Mesenchymal stem cell (in vitro differentiated cells and primary cell): ENCODE data around the gene DYNLT1.

Experiments
- DNase-seq: peaks from one replicate; pipeline ENCODE4 v3.0.0-alpha.2; 2013
- H2AFZ ChIP-seq: one replicate; pipeline ENCODE4 v1.6.1; 2013; ENCODE audit warnings: low read depth, mild to moderate bottlenecking, control low read depth, inconsistent platforms, low read length, moderate library complexity
- H2AK5ac ChIP-seq: 2 replicates; pipeline ENCODE4 v1.6.1; 2013; ENCODE audit warnings: low read length, moderate library complexity, mild to moderate bottlenecking, inconsistent platforms; ENCODE audit not compliant: severe bottlenecking
- H2BK120ac ChIP-seq: one replicate; pipeline ENCODE4 v1.6.1; 2013; ENCODE audit warnings: low read depth, mild to moderate bottlenecking, inconsistent platforms, low read length, moderate library complexity
- H2BK12ac ChIP-seq, 2 experiments: one replicate each; pipeline ENCODE4 v1.6.1; 2013; ENCODE audit warnings: inconsistent platforms in 2 of 2, low read length in 2 of 2, mild to moderate bottlenecking in 2 of 2, moderate library complexity in 2 of 2, control low read depth in 1 of 2
- H2BK15ac ChIP-seq: one replicate; pipeline ENCODE4 v1.6.1; 2013; ENCODE audit warnings: mild to moderate bottlenecking, low read depth, inconsistent platforms; ENCODE audit not compliant: poor library complexity, severe bottlenecking
- H2BK5ac ChIP-seq: 2 replicates; pipeline ENCODE4 v1.6.1; 2013; ENCODE audit warnings: low read depth, mild to moderate bottlenecking, low read length, control low read depth, inconsistent platforms; ENCODE audit not compliant: poor library complexity, severe bottlenecking
- H3K14ac ChIP-seq, 2 experiments: one replicate each; pipeline ENCODE4 v1.6.1; 2013; ENCODE audit warnings: inconsistent platforms in 2 of 2, low read length in 2 of 2, control low read depth in 1 of 2, mild to moderate bottlenecking in 1 of 2, moderate library complexity in 1 of 2
- H3K18ac ChIP-seq, 2 experiments: one replicate each; pipeline ENCODE4 v1.6.1; 2013; ENCODE audit warnings: inconsistent platforms in 2 of 2, low read length in 2 of 2, control low read depth in 1 of 2, low read depth in 1 of 2, mild to moderate bottlenecking in 1 of 2
- H3K23ac ChIP-seq, 2 experiments: one replicate each; pipeline ENCODE4 v1.6.1; 2013; ENCODE audit warnings: inconsistent platforms in 2 of 2, low read length in 2 of 2, mild to moderate bottlenecking in 2 of 2, moderate library complexity in 2 of 2, control low read depth in 1 of 2
- H3K27ac ChIP-seq: 2 replicates; pipeline ENCODE4 v1.5.1; 2013; ENCODE audit warnings: mild to moderate bottlenecking, moderate library complexity, low read length, control low read depth, inconsistent platforms; ENCODE audit not compliant: poor library complexity, severe bottlenecking
- H3K27me3 ChIP-seq, 2 experiments: 2 replicates each; pipeline versions ENCODE4 v1.6.1 to v1.7.0; 2013; ENCODE audit warnings: low read length in 2 of 2, mild to moderate bottlenecking in 2 of 2, moderate library complexity in 2 of 2, control low read depth in 1 of 2, inconsistent platforms in 1 of 2; ENCODE audit not compliant: control insufficient read depth in 1 of 2, insufficient read depth in 1 of 2
- H3K36me3 ChIP-seq, 2 experiments: 2 replicates each; pipeline versions ENCODE4 v1.6.1 to v1.7.0; 2013; ENCODE audit warnings: low read length in 2 of 2, control low read depth in 1 of 2, inconsistent platforms in 1 of 2, low read depth in 1 of 2, mild to moderate bottlenecking in 1 of 2; ENCODE audit not compliant: insufficient read depth in 2 of 2, control insufficient read depth in 1 of 2
- H3K4ac ChIP-seq, 2 experiments: one replicate each; pipeline ENCODE4 v1.6.1; 2013; ENCODE audit warnings: inconsistent platforms in 2 of 2, low read length in 2 of 2, mild to moderate bottlenecking in 2 of 2, moderate library complexity in 2 of 2, control low read depth in 1 of 2, low read depth in 1 of 2
- H3K4me1 ChIP-seq: 2 replicates; pipeline ENCODE4 v1.6.1; 2013; ENCODE audit warnings: low read depth, low read length, control low read depth; ENCODE audit not compliant: control insufficient read depth, insufficient read depth
- H3K4me2 ChIP-seq: 2 replicates; pipeline ENCODE4 v1.6.1; 2013; ENCODE audit warnings: low read length, mild to moderate bottlenecking, inconsistent platforms; ENCODE audit not compliant: poor library complexity, severe bottlenecking
- H3K4me3 ChIP-seq, 2 experiments: 2 replicates each; pipeline versions ENCODE4 v1.5.1 to v1.7.0; 2013; ENCODE audit warnings: low read length in 2 of 2, mild to moderate bottlenecking in 2 of 2, control low read depth in 1 of 2, low read depth in 1 of 2; ENCODE audit not compliant: insufficient read depth in 1 of 2
- H3K79me1 ChIP-seq: replicated peaks from 2 replicates; pipeline ENCODE4 v1.6.1; 2013; ENCODE audit warnings: mild to moderate bottlenecking, control low read depth, low read length, inconsistent platforms; ENCODE audit not compliant: poor library complexity, severe bottlenecking
- H3K9ac ChIP-seq: 2 replicates; pipeline ENCODE4 v1.7.0; 2013; ENCODE audit warnings: mild to moderate bottlenecking, low read length, moderate library complexity
- H3K9me3 ChIP-seq: 2 replicates; pipeline ENCODE4 v1.7.0; 2013; ENCODE audit warnings: mild to moderate bottlenecking, low read length; ENCODE audit not compliant: control insufficient read depth
- H4K8ac ChIP-seq: one replicate; pipeline ENCODE4 v1.6.1; 2013; ENCODE audit warnings: inconsistent platforms, mild to moderate bottlenecking, low read length, moderate library complexity
- H4K91ac ChIP-seq: one replicate; pipeline ENCODE4 v1.6.1; 2013; ENCODE audit warnings: mild to moderate bottlenecking, low read length, inconsistent platforms
- WGBS: methylation state at CpG from one replicate; pipeline ENCODE4 v1.1.7; 2013; ENCODE audit warnings: mixed read lengths; 5-methylcytosine and 5-hydroxymethylcytosine counted together

The DYNLT1 gene

DNA sequence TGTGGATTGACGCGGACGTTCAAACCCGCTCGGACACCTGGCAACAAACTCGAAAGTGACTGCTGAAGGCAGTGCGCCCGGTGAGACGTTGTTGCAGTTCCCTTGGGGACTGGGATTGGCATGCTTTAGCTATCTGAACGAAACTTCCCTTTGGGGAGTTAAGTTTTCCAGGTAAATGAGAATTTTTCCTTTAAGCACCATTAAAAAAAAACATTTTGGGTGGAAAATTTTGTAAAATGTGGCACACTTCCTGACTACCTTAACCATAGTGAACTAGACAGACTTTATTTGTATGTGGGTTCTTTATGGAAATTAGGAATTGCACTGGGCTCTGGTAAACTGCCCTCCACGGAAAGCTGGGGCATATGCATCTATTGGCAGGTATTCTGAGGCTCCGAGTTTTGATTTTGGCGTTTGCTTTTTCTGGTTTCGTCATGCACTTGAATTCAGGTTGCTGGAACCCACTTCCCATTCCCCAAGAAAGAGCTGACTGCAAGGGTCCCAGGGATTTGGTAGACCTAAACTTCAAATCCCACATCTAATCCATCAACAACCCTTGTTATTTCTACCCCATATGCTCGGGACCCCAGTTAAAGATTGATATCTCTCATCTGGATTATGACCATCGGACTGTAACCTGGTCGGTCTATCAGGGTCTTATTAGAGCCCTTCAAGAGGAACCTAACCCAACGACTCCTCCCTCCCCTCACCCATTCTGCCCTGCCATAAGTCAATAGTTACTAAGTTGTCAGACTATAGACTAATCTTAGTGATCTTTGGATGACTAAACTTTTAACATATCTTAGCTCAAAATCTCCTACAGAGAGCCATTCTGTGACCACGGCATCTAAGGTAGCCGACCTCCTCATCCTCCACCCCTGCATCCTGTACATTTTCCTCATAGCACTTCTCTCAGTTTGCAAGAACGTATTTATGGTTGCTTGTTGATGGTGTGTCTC lies 800 bp upstream of the DYNLT1 start:
- peaks cover 2% of the 10 kb centered on the region for H3K79me1 ChIP-seq

GRCh38 chr6:158643836-158644230 lies 710 bp downstream of the DYNLT1 start:
- peak overlapping the region; percentile 97 to 98 for H3K18ac ChIP-seq
- H3K9me3 ChIP-seq = no peaks in the 10 kb centered on the region
- H2AK5ac ChIP-seq = no peak overlapping the region
- peak overlapping the region; percentile 94 to 99 for H3K4ac ChIP-seq
- peak overlapping the region; percentile 88 to 99 for H3K4me3 ChIP-seq
- no peak for DNase-seq
- peaks cover 4 to 21% of the 10 kb centered on the region in 2 experiments for H3K36me3 ChIP-seq
- peak overlapping the region; percentile 2 for H2BK15ac ChIP-seq
- H2AFZ ChIP-seq = peak overlapping the region; percentile 66
- H4K91ac ChIP-seq = peak overlapping the region; percentile 97
- peak overlapping the region; percentile 85 for H2BK120ac ChIP-seq
- H3K23ac ChIP-seq = peak overlapping the region in 1 of 2 experiments; percentile 91
- H3K27ac ChIP-seq = peak overlapping the region; percentile 14
- peak overlapping the region; percentile 75 for H3K4me2 ChIP-seq
- H3K79me1 ChIP-seq = peaks cover 8% of the 10 kb centered on the region
- peaks cover 7% of the 10 kb centered on the region for H3K4me1 ChIP-seq
- WGBS = 8% methylated on average over 21 of the region's 21 CpGs
- peak overlapping the region; percentile 76 for H2BK5ac ChIP-seq
- peak overlapping the region; percentile 99 for H3K9ac ChIP-seq
- peak overlapping the region in 1 of 2 experiments; percentile 96 for H3K14ac ChIP-seq
- peak overlapping the region; percentile 90 for H4K8ac ChIP-seq
- no peaks in the 10 kb centered on the region for H3K27me3 ChIP-seq
- H2BK12ac ChIP-seq = no peak overlapping the region

More for the DNA sequence above, 800 bp upstream of the DYNLT1 start:
- H2BK5ac ChIP-seq = no peak overlapping the region
- peaks cover 0 to 6% of the 10 kb centered on the region in 2 experiments for H3K36me3 ChIP-seq
- no peaks in the 10 kb centered on the region for H3K9me3 ChIP-seq
- peak overlapping the region; percentile 0 for H3K27ac ChIP-seq
- H3K4me1 ChIP-seq = peaks cover 12% of the 10 kb centered on the region
- H3K4me3 ChIP-seq = peak overlapping the region; percentile 88 to 99
- no peak overlapping the region for H4K91ac ChIP-seq
- DNase-seq = no peak
- WGBS = 39% methylated on average over 19 of the region's 21 CpGs
- H3K4ac ChIP-seq = peak overlapping the region in 1 of 2 experiments; percentile 77
- H3K18ac ChIP-seq = peak overlapping the region in 1 of 2 experiments; percentile 61
- H3K4me2 ChIP-seq = peak overlapping the region; percentile 48
- H3K27me3 ChIP-seq = no peaks in the 10 kb centered on the region
- H3K23ac ChIP-seq = no peak overlapping the region
- H2BK12ac ChIP-seq = peak overlapping the region in 1 of 2 experiments; percentile 89
- peak overlapping the region; percentile 67 for H2BK15ac ChIP-seq
- H4K8ac ChIP-seq = no peak overlapping the region
- no peak overlapping the region for H2BK120ac ChIP-seq
- H2AK5ac ChIP-seq = no peak overlapping the region
- H2AFZ ChIP-seq = peak overlapping the region; percentile 72
- peak overlapping the region; percentile 99 for H3K9ac ChIP-seq
- H3K14ac ChIP-seq = no peak overlapping the region

GRCh38 chr6:158642097-158642601 lies 2.4 kb downstream of the DYNLT1 start:
- peak overlapping the region in 1 of 2 experiments; percentile 51 for H3K4ac ChIP-seq
- peaks cover 10 to 30% of the 10 kb centered on the region in 2 experiments for H3K36me3 ChIP-seq
- H3K4me2 ChIP-seq = peak overlapping the region; percentile 58
- WGBS = 46% methylated on average over 7 of the region's 8 CpGs
- peak overlapping the region in 1 of 2 experiments; percentile 37 for H2BK12ac ChIP-seq
- no peak overlapping the region for H2AK5ac ChIP-seq
- H3K23ac ChIP-seq = no peak overlapping the region
- H3K18ac ChIP-seq = peak overlapping the region in 1 of 2 experiments; percentile 61
- H3K4me3 ChIP-seq = peak overlapping the region in 1 of 2 experiments; percentile 88
- peak overlapping the region; percentile 80 for H4K8ac ChIP-seq
- no peaks in the 10 kb centered on the region for H3K27me3 ChIP-seq
- peak overlapping the region; percentile 68 for H2BK15ac ChIP-seq
- H2AFZ ChIP-seq = no peak overlapping the region
- peaks cover 11% of the 10 kb centered on the region for H3K79me1 ChIP-seq
- H2BK120ac ChIP-seq = no peak overlapping the region
- H3K9me3 ChIP-seq = no peaks in the 10 kb centered on the region
- H2BK5ac ChIP-seq = no peak overlapping the region
- peak overlapping the region; percentile 68 for H3K27ac ChIP-seq
- peaks cover 9% of the 10 kb centered on the region for H3K4me1 ChIP-seq
- peak overlapping the region; percentile 52 for H4K91ac ChIP-seq
- DNase-seq = peak; percentile 83
- H3K14ac ChIP-seq = no peak overlapping the region
- peak overlapping the region; percentile 99 for H3K9ac ChIP-seq

DNA sequence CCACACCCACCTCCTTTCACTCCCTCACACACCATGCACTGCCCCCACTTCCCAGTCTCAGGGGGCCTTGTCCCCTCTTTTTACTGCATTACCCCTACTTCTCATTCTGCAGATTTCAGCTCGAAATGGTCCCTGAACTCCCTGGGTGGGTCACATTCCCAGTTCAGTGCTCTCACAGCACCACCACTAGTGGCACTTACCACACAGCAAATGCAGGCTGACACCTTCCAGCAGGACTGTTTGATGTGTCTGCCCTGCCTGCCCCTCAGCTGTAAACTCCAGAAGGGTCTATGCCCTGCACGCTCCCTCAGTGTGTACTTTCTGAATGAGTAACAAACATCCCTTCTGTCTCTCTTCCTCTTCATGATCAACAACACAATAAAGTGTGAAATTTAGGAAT lies 4.0 kb downstream of the DYNLT1 start:
- no peak overlapping the region for H3K4me3 ChIP-seq
- no peak overlapping the region for H3K4me2 ChIP-seq
- no peak overlapping the region for H2BK15ac ChIP-seq
- no peak overlapping the region for H3K4ac ChIP-seq
- no peak overlapping the region for H3K14ac ChIP-seq
- H2BK120ac ChIP-seq = no peak overlapping the region
- no peak overlapping the region for H2AFZ ChIP-seq
- no peak overlapping the region for H2BK12ac ChIP-seq
- H2BK5ac ChIP-seq = no peak overlapping the region
- no peak overlapping the region for H2AK5ac ChIP-seq
- no peak overlapping the region for H3K18ac ChIP-seq
- peaks cover 13% of the 10 kb centered on the region for H3K79me1 ChIP-seq
- peaks cover 9% of the 10 kb centered on the region for H3K4me1 ChIP-seq
- H3K27ac ChIP-seq = no peak overlapping the region
- H3K23ac ChIP-seq = no peak overlapping the region
- no peak for DNase-seq
- H4K91ac ChIP-seq = no peak overlapping the region
- 99% methylated on average over 2 of the region's 2 CpGs for WGBS
- H3K9me3 ChIP-seq = no peaks in the 10 kb centered on the region
- no peak overlapping the region for H4K8ac ChIP-seq
- H3K9ac ChIP-seq = peak overlapping the region; percentile 16
- H3K36me3 ChIP-seq = peaks cover 18 to 43% of the 10 kb centered on the region in 2 experiments
- no peaks in the 10 kb centered on the region for H3K27me3 ChIP-seq
